ENCODE data around the gene KIAA1671. TPM values are rescaled to one million over a fixed set of nuclear protein-coding genes. Genes with fewer than 3 reads are reported as not detected.

Gene KIAA1671
- total RNA-seq, 1 donor from 2014 or later: 17.3 TPM

- no peak for DNase-seq (ENCODE audit: low spot score)
- H3K4me3 ChIP-seq: no peak overlapping the region
- TF ChIP-seq EZH2 (IDR thresholded peaks at IDR 0.05): no peak
- TF ChIP-seq CTCF (IDR thresholded peaks at IDR 0.05): no peak
- no peak for TF ChIP-seq EZH2phosphoT487 (IDR thresholded peaks at IDR 0.05)
- Mint-ChIP-seq H3K36me3 (no peaks in the 10 kb centered on the region), H3K4me3 (no peak overlapping the region), H3K4me1 (peaks cover 28% of the 10 kb centered on the region), H3K27ac (no peak overlapping the region), H3K9me3 (no peaks in the 10 kb centered on the region), H3K27me3 (ENCODE audit: insufficient read depth, low read depth) (no peaks in the 10 kb centered on the region)
- H3K36me3 ChIP-seq: no peaks in the 10 kb centered on the region
- peaks cover 8% of the 10 kb centered on the region for H3F3A ChIP-seq (ENCODE audit: low read depth)
- H3K4me2 ChIP-seq: no peak overlapping the region
- H4K20me1 ChIP-seq (ENCODE audit: low read depth): peaks cover 90% of the 10 kb centered on the region
- H3K9ac ChIP-seq: no peak overlapping the region
- peaks cover 95% of the 10 kb centered on the region for H3K79me2 ChIP-seq (ENCODE audit: low read depth)
- H3K27ac ChIP-seq: peak overlapping the region; percentile 37
- peaks cover 19% of the 10 kb centered on the region for H3K4me1 ChIP-seq
- H3K27me3 ChIP-seq: no peaks in the 10 kb centered on the region
- H2AFZ ChIP-seq (replicated peaks): no peak overlapping the region
- no peaks in the 10 kb centered on the region for H3K9me3 ChIP-seq (ENCODE audit: low read depth)
Measured at GRCh38 chr22:24965822-24966626, 13.5 kb downstream of the KIAA1671 start.

- Mint-ChIP-seq H3K27me3 (ENCODE audit: insufficient read depth, low read depth) (no peaks in the 10 kb centered on the region), H3K4me3 (no peak overlapping the region), H3K4me1 (peaks cover 18% of the 10 kb centered on the region), H3K9me3 (no peaks in the 10 kb centered on the region), H3K36me3 (no peaks in the 10 kb centered on the region), H3K27ac (no peak overlapping the region)
- Histone ChIP-seq H3K4me3 (no peak overlapping the region), H3K27ac (peak overlapping the region; percentile 62), H2AFZ (replicated peaks) (no peak overlapping the region), H3K9ac (no peak overlapping the region), H3F3A (ENCODE audit: low read depth) (peaks cover 8% of the 10 kb centered on the region), H3K4me1 (peaks cover 19% of the 10 kb centered on the region), H3K79me2 (ENCODE audit: low read depth) (peaks cover 95% of the 10 kb centered on the region), H3K4me2 (no peak overlapping the region), H4K20me1 (ENCODE audit: low read depth) (peaks cover 95% of the 10 kb centered on the region), H3K27me3 (no peaks in the 10 kb centered on the region), H3K9me3 (ENCODE audit: low read depth) (no peaks in the 10 kb centered on the region), H3K36me3 (no peaks in the 10 kb centered on the region)
- no peak for TF ChIP-seq EZH2phosphoT487 (IDR thresholded peaks at IDR 0.05)
- TF ChIP-seq CTCF (IDR thresholded peaks at IDR 0.05): no peak
- no peak for TF ChIP-seq EZH2 (IDR thresholded peaks at IDR 0.05)
- DNase-seq (ENCODE audit: low spot score): peak; percentile 54
Measured at GRCh38 chr22:24968066-24968561, 15.6 kb downstream of the KIAA1671 start.

GRCh38 chr22:24969560-24970301 is 17.2 kb downstream of the KIAA1671 start:
- Histone ChIP-seq H3K79me2 (ENCODE audit: low read depth) (peaks cover 93% of the 10 kb centered on the region), H3K4me1 (peaks cover 19% of the 10 kb centered on the region), H3K9me3 (ENCODE audit: low read depth) (no peaks in the 10 kb centered on the region), H3K27ac (no peak overlapping the region), H3F3A (ENCODE audit: low read depth) (peaks cover 13% of the 10 kb centered on the region), H3K27me3 (no peaks in the 10 kb centered on the region), H3K36me3 (no peaks in the 10 kb centered on the region), H4K20me1 (ENCODE audit: low read depth) (peaks cover 97% of the 10 kb centered on the region), H3K9ac (no peak overlapping the region), H3K4me3 (no peak overlapping the region), H3K4me2 (peak overlapping the region; percentile 14), H2AFZ (replicated peaks) (no peak overlapping the region)
- Mint-ChIP-seq H3K27ac (peak overlapping the region; percentile 43), H3K27me3 (ENCODE audit: insufficient read depth, low read depth) (no peaks in the 10 kb centered on the region), H3K4me3 (no peak overlapping the region), H3K36me3 (no peaks in the 10 kb centered on the region), H3K4me1 (peaks cover 16% of the 10 kb centered on the region), H3K9me3 (no peaks in the 10 kb centered on the region)
- no peak for DNase-seq (ENCODE audit: low spot score)
- TF ChIP-seq EZH2phosphoT487 (IDR thresholded peaks at IDR 0.05) (no peak), CTCF (IDR thresholded peaks at IDR 0.05) (no peak), EZH2 (IDR thresholded peaks at IDR 0.05) (no peak)
